SK-N-SH (cell line): ENCODE measurements around the gene TRAPPC2L. TPM values are rescaled to one million over a fixed set of nuclear protein-coding genes. Genes with fewer than 3 reads are reported as not detected.

Experiments
- CTCF ChIA-PET: fragments of 300-600, 350-600 bp; formaldehyde crosslinking; extraction: SDS; loops from one replicate; lab custom pipeline; 2021; lab: Yijun Ruan, JAX
- POLR2A ChIA-PET: fragments of 350-600 bp; sonication (Branson Sonifier 250); formaldehyde crosslinking; extraction: SDS; loops from one replicate; lab custom pipeline; 2020; ENCODE audit warnings: antibody characterized with exemption, inconsistent platforms; lab: Yijun Ruan, JAX
- DNase-seq: peaks from one replicate; pipeline ENCODE4 v3.0.0; 2012
- H2AFZ ChIP-seq: fragments of 200-600 bp; sonication (generic); 2 replicates; pipeline ENCODE4 v1.8.1; 2016; ENCODE audit warnings: antibody characterized with exemption, mild to moderate bottlenecking, low read depth
- H3F3A ChIP-seq: fragments of 200-600 bp; sonication (generic); replicated peaks from 2 replicates; pipeline ENCODE3; 2016; ENCODE audit warnings: antibody characterized with exemption, mild to moderate bottlenecking; ENCODE audit not compliant: insufficient read depth
- H3K27ac ChIP-seq, 2 experiments: fragments of 200-500 bp in 1 of 2; fragments of 200-600 bp in 1 of 2; sonication (Bioruptor generic) in 1 of 2; sonication (generic), shearing (Covaris generic) in 1 of 2; 2 replicates each; pipeline versions ENCODE4 v1.5.1 to v1.6.1; 2014 to 2016; ENCODE audit warnings: low read depth in 2 of 2, inconsistent platforms in 1 of 2, low read length in 1 of 2, mild to moderate bottlenecking in 1 of 2, mixed read lengths in 1 of 2
- H3K27me3 ChIP-seq: fragments of 200-600 bp; sonication (generic), shearing (Covaris generic); 2 replicates; pipeline ENCODE4 v1.6.1; 2016; ENCODE audit warnings: mixed run types; ENCODE audit not compliant: insufficient read depth
- H3K36me3 ChIP-seq, 2 experiments: fragments of 200-500 bp in 1 of 2; fragments of 200-600 bp in 1 of 2; sonication (Bioruptor generic) in 1 of 2; sonication (generic) in 1 of 2; replicated peaks in 1 of 2; 2 replicates each; pipeline versions ENCODE3 to v1.5.1; 2014 to 2016; ENCODE audit warnings: low read length in 1 of 2, mild to moderate bottlenecking in 1 of 2; ENCODE audit not compliant: insufficient read depth in 2 of 2, control insufficient read depth in 1 of 2
- H3K4me1 ChIP-seq, 2 experiments: fragments of 200-500 bp in 1 of 2; fragments of 200-600 bp in 1 of 2; sonication (Bioruptor generic) in 1 of 2; sonication (generic), shearing (Covaris generic) in 1 of 2; 2 replicates each; pipeline versions ENCODE4 v1.5.1 to v1.6.1; 2014 to 2016; ENCODE audit warnings: low read depth in 1 of 2, low read length in 1 of 2, mixed run types in 1 of 2; ENCODE audit not compliant: insufficient read depth in 2 of 2, control insufficient read depth in 1 of 2
- H3K4me2 ChIP-seq: fragments of 200-600 bp; sonication (generic), shearing (Covaris generic); 2 replicates; pipeline ENCODE4 v1.6.1; 2017; ENCODE audit warnings: mixed run types
- H3K4me3 ChIP-seq, 2 experiments: fragments of 200-500 bp in 1 of 2; fragments of 200-600 bp in 1 of 2; sonication (Bioruptor generic) in 1 of 2; sonication (generic), shearing (Covaris generic) in 1 of 2; 2 replicates each; pipeline versions ENCODE4 v1.5.1 to v1.8.1; 2014 to 2016; ENCODE audit warnings: low read depth in 2 of 2, inconsistent platforms in 1 of 2, low read length in 1 of 2, mild to moderate bottlenecking in 1 of 2, mixed read lengths in 1 of 2, moderate library complexity in 1 of 2
- H3K79me2 ChIP-seq: fragments of 200-600 bp; sonication (generic); 2 replicates; pipeline ENCODE4 v1.8.1; 2017; ENCODE audit warnings: mild to moderate bottlenecking; ENCODE audit not compliant: insufficient read depth
- H3K9ac ChIP-seq: fragments of 200-600 bp; sonication (generic); 2 replicates; pipeline ENCODE4 v1.6.1; 2017; ENCODE audit warnings: mixed run types
- H3K9me2 ChIP-seq: fragments of 200-600 bp; sonication (generic); 2 replicates; pipeline ENCODE4 v1.6.1; 2017; ENCODE audit warnings: mixed run types
- H3K9me3 ChIP-seq: fragments of 200-600 bp; sonication (generic); 2 replicates; pipeline ENCODE4 v1.6.1; 2017; ENCODE audit warnings: mixed run types, mild to moderate bottlenecking, moderate library complexity
- H4K20me1 ChIP-seq: fragments of 200-600 bp; sonication (generic); 2 replicates; pipeline ENCODE4 v1.6.1; 2017; ENCODE audit warnings: mild to moderate bottlenecking, mixed run types; ENCODE audit not compliant: insufficient read depth
- ELF1 ChIP-seq: IDR thresholded peaks from 2 replicates; pipeline ENCODE4 v1.4.0; 2012
- EZH2phosphoT487 ChIP-seq: fragments of 200-600 bp; sonication (generic); IDR thresholded peaks from 2 replicates; pipeline ENCODE4 v1.6.1; 2017; ENCODE audit warnings: low read depth, mixed run types, mild to moderate bottlenecking, antibody characterized with exemption, moderate library complexity, borderline replicate concordance
- GABPA ChIP-seq: IDR thresholded peaks from 2 replicates; pipeline ENCODE4 v1.4.0; 2012; ENCODE audit warnings: low read depth, mild to moderate bottlenecking
- IRF3 ChIP-seq: fragments of 150-350 bp; IDR thresholded peaks from 2 replicates; pipeline ENCODE4 v1.6.1; 2016; ENCODE audit warnings: mild to moderate bottlenecking, low read depth, low read length
- MEF2A ChIP-seq: IDR thresholded peaks from 2 replicates; pipeline ENCODE4 v1.4.0; 2012; ENCODE audit warnings: low read depth, borderline replicate concordance
- MXI1 ChIP-seq: IDR thresholded peaks from 2 replicates; pipeline ENCODE4 v1.6.1; 2012; ENCODE audit warnings: mild to moderate bottlenecking, low read depth, low read length, improper control_type of control experiment
- PBX3 ChIP-seq: IDR thresholded peaks from 2 replicates; pipeline ENCODE4; 2012
- RCOR1 ChIP-seq: fragments of 150-350 bp; IDR thresholded peaks from 2 replicates; pipeline ENCODE4 v1.6.1; 2017; ENCODE audit warnings: antibody characterized with exemption, low read length
- REST ChIP-seq: IDR thresholded peaks from 2 replicates; pipeline ENCODE4 v1.6.1; 2012; ENCODE audit warnings: mild to moderate bottlenecking, low read depth, low read length, moderate library complexity
- RXRA ChIP-seq: IDR thresholded peaks from 2 replicates; pipeline ENCODE4 v1.4.0; 2012; ENCODE audit warnings: low read depth, mild to moderate bottlenecking, borderline replicate concordance
- SIN3A ChIP-seq: IDR thresholded peaks from 2 replicates; pipeline ENCODE4 v1.6.1; 2012; ENCODE audit warnings: low read depth, mild to moderate bottlenecking, low read length, moderate library complexity, borderline replicate concordance
- SMC3 ChIP-seq: IDR thresholded peaks from 2 replicates; pipeline ENCODE4 v1.6.1; 2012; ENCODE audit warnings: low read depth, low read length, improper control_type of control experiment
- USF2 ChIP-seq: fragments of 150-350 bp; IDR thresholded peaks from 2 replicates; pipeline ENCODE4 v1.6.1; 2017; ENCODE audit warnings: antibody characterized with exemption, low read length, low read depth, borderline replicate concordance
- YY1 ChIP-seq: IDR thresholded peaks from 2 replicates; pipeline ENCODE4 v1.4.0; 2012; ENCODE audit warnings: low read depth, mild to moderate bottlenecking
- ZBTB33 ChIP-seq: IDR thresholded peaks from 2 replicates; pipeline ENCODE4 v1.4.0; 2012; ENCODE audit warnings: low read depth, borderline replicate concordance
- WGBS: methylation state at CpG from one replicate; pipeline ENCODE4 v1.1.6; 2017; ENCODE audit warnings: low lambda C conversion rate; 5-methylcytosine and 5-hydroxymethylcytosine counted together
- polyA plus RNA-seq, 3 experiments: library from polyadenylated mRNA; depleted of rRNA; stranded (reverse); fragments of >200 nt; gene quantifications; 2 replicates each; pipeline ENCODE4 v1.2.3, GENCODE V29; 2012

Gene TRAPPC2L
- polyA plus RNA-seq, 1 of the 3 experiments (the other 2 are of a cell fraction): 73.9 TPM

- TF ChIP-seq MXI1: no peak
- TF ChIP-seq YY1: no peak
- no peak for TF ChIP-seq REST
- no peak for TF ChIP-seq EZH2phosphoT487
- TF ChIP-seq SIN3A: no peak
- no peak for TF ChIP-seq RXRA
- no peak for TF ChIP-seq IRF3
- no peak for TF ChIP-seq PBX3
- no peak for TF ChIP-seq USF2
- no peak for TF ChIP-seq GABPA
- no peak for TF ChIP-seq RCOR1
- TF ChIP-seq ELF1: no peak
- TF ChIP-seq SMC3: no peak
- no peak for TF ChIP-seq ZBTB33
- no peak for TF ChIP-seq MEF2A
- no peaks in the 10 kb centered on the region for H3K36me3 ChIP-seq
- H3K9ac ChIP-seq: no peak overlapping the region
- H4K20me1 ChIP-seq: no peaks in the 10 kb centered on the region
- ChIA-PET POLR2A (no interaction called here), CTCF (interaction anchor here (0.9 kb wide), 1 partner anchor 170 kb away, joined by 5 read pairs; no protein-coding TSS in a partner anchor)
- peaks cover 18% of the 10 kb centered on the region for H3K27me3 ChIP-seq
- no peaks in the 10 kb centered on the region for H3F3A ChIP-seq
- peaks cover 0 to 2% of the 10 kb centered on the region in 2 experiments; a peak in 1 of 4 replicates for H3K4me1 ChIP-seq
- DNase-seq: no peak
- no peaks in the 10 kb centered on the region for H3K79me2 ChIP-seq
- WGBS: 74% methylated on average over 16 of the region's 16 CpGs
- H3K27ac ChIP-seq: no peak overlapping the region
- no peak overlapping the region for H2AFZ ChIP-seq
- H3K4me3 ChIP-seq: no peak overlapping the region
- no peak overlapping the region for H3K4me2 ChIP-seq
- no peaks in the 10 kb centered on the region for H3K9me3 ChIP-seq
- H3K9me2 ChIP-seq: no peaks in the 10 kb centered on the region
Observed at GRCh38 chr16:88906020-88906419, 49.1 kb downstream of the TRAPPC2L start.
